Activated naive CD4-positive, alpha-beta T cell treated with anti-CD3 and anti-CD28 coated beads, Interleukin-2, amount 50 U/mL, for 24 hours (primary cell): ENCODE data around the gene INTS14.
A peak's percentile ranks its signal among the peaks of the same experiment; 100 is the strongest.
"Not testable (repeated sequence)": the region's sequence is repeated elsewhere in the genome, so short reads cannot be mapped to it uniquely, and the experiment has no call there.

Experiments used
- H3K27ac Mint-ChIP-seq: one replicate; pipeline ENCODE4 v1.8.0; 2021; ENCODE audit warnings: mild to moderate bottlenecking, mixed read lengths
- H3K27me3 Mint-ChIP-seq: one replicate; pipeline ENCODE4 v1.8.0; 2021; ENCODE audit warnings: mixed read lengths
- H3K36me3 Mint-ChIP-seq: one replicate; pipeline ENCODE4 v1.8.0; 2021; ENCODE audit warnings: mixed read lengths
- H3K4me1 Mint-ChIP-seq: one replicate; pipeline ENCODE4 v1.8.0; 2021; ENCODE audit warnings: mixed read lengths
- H3K4me3 Mint-ChIP-seq: one replicate; pipeline ENCODE4 v1.8.0; 2021; ENCODE audit warnings: mild to moderate bottlenecking, mixed read lengths
- H3K9me3 Mint-ChIP-seq: one replicate; pipeline ENCODE4 v1.8.0; 2021; ENCODE audit warnings: mixed read lengths

The INTS14 gene

GRCh38 chr15:65639509-65639908 lies 28.6 kb upstream of the INTS14 start:
- H3K27ac Mint-ChIP-seq = no peak overlapping the region
- H3K9me3 Mint-ChIP-seq = no peaks in the 10 kb centered on the region
- H3K4me1 Mint-ChIP-seq = peaks cover 7% of the 10 kb centered on the region
- H3K27me3 Mint-ChIP-seq = no peaks in the 10 kb centered on the region
- no peaks in the 10 kb centered on the region for H3K36me3 Mint-ChIP-seq
- H3K4me3 Mint-ChIP-seq = no peak overlapping the region

- H3K4me1 Mint-ChIP-seq = peaks cover 7% of the 10 kb centered on the region
- no peaks in the 10 kb centered on the region for H3K36me3 Mint-ChIP-seq
- H3K4me3 Mint-ChIP-seq = no peak overlapping the region
- H3K9me3 Mint-ChIP-seq = no peaks in the 10 kb centered on the region
- H3K27me3 Mint-ChIP-seq = no peaks in the 10 kb centered on the region
- H3K27ac Mint-ChIP-seq = no peak overlapping the region
Observed at GRCh38 chr15:65638681-65639089, 27.8 kb upstream of the INTS14 start.

- Mint-ChIP-seq H3K9me3 (no peaks in the 10 kb centered on the region), H3K36me3 (no peaks in the 10 kb centered on the region), H3K27ac (no peak overlapping the region), H3K4me1 (peaks cover 7% of the 10 kb centered on the region), H3K27me3 (no peaks in the 10 kb centered on the region), H3K4me3 (no peak overlapping the region)
Observed at GRCh38 chr15:65638109-65638508, 27.2 kb upstream of the INTS14 start.

GRCh38 chr15:65634356-65634755 lies 23.4 kb upstream of the INTS14 start:
- Mint-ChIP-seq H3K36me3 (peaks cover 4% of the 10 kb centered on the region), H3K4me1 (peaks cover 7% of the 10 kb centered on the region), H3K9me3 (no peaks in the 10 kb centered on the region), H3K27me3 (no peaks in the 10 kb centered on the region), H3K4me3 (no peak overlapping the region), H3K27ac (no peak overlapping the region)

- H3K27me3 Mint-ChIP-seq = no peaks in the 10 kb centered on the region
- H3K27ac Mint-ChIP-seq = no peak overlapping the region
- no peaks in the 10 kb centered on the region for H3K9me3 Mint-ChIP-seq
- no peak overlapping the region for H3K4me3 Mint-ChIP-seq
- peaks cover 5% of the 10 kb centered on the region for H3K36me3 Mint-ChIP-seq
- H3K4me1 Mint-ChIP-seq = peaks cover 5% of the 10 kb centered on the region
Observed at GRCh38 chr15:65633752-65634151, 22.8 kb upstream of the INTS14 start.

- Mint-ChIP-seq H3K4me3 (no peak overlapping the region), H3K27me3 (no peaks in the 10 kb centered on the region), H3K27ac (no peak overlapping the region), H3K4me1 (no peaks in the 10 kb centered on the region), H3K9me3 (no peaks in the 10 kb centered on the region), H3K36me3 (peaks cover 5% of the 10 kb centered on the region)
Observed at GRCh38 chr15:65632780-65633375, 21.9 kb upstream of the INTS14 start.

- no peaks in the 10 kb centered on the region for H3K27me3 Mint-ChIP-seq
- H3K4me3 Mint-ChIP-seq = no peak overlapping the region
- H3K27ac Mint-ChIP-seq = no peak overlapping the region
- no peaks in the 10 kb centered on the region for H3K9me3 Mint-ChIP-seq
- H3K4me1 Mint-ChIP-seq = no peaks in the 10 kb centered on the region
- peaks cover 5% of the 10 kb centered on the region for H3K36me3 Mint-ChIP-seq
Observed at GRCh38 chr15:65631503-65631902, 20.6 kb upstream of the INTS14 start.

- Mint-ChIP-seq H3K4me3 (no peak overlapping the region), H3K36me3 (peaks cover 9% of the 10 kb centered on the region), H3K27me3 (no peaks in the 10 kb centered on the region), H3K27ac (no peak overlapping the region), H3K9me3 (no peaks in the 10 kb centered on the region), H3K4me1 (no peaks in the 10 kb centered on the region)
Observed at GRCh38 chr15:65630760-65631159, 19.8 kb upstream of the INTS14 start.

- peaks cover 14% of the 10 kb centered on the region for H3K36me3 Mint-ChIP-seq
Observed at GRCh38 chr15:65629548-65629947, 18.6 kb upstream of the INTS14 start.

GRCh38 chr15:65626856-65627255 lies 15.9 kb upstream of the INTS14 start:
- H3K4me3 Mint-ChIP-seq = no peak overlapping the region
- no peaks in the 10 kb centered on the region for H3K27me3 Mint-ChIP-seq
- H3K4me1 Mint-ChIP-seq = no peaks in the 10 kb centered on the region
- no peak overlapping the region for H3K27ac Mint-ChIP-seq
- H3K9me3 Mint-ChIP-seq = no peaks in the 10 kb centered on the region
- peaks cover 11% of the 10 kb centered on the region for H3K36me3 Mint-ChIP-seq

More at GRCh38 chr15:65629548-65629947, 18.6 kb upstream of the INTS14 start:
- Mint-ChIP-seq H3K4me1 (no peaks in the 10 kb centered on the region), H3K9me3 (no peaks in the 10 kb centered on the region), H3K27me3 (no peaks in the 10 kb centered on the region), H3K27ac (no peak overlapping the region), H3K4me3 (no peak overlapping the region)

- Mint-ChIP-seq H3K4me1 (no peaks in the 10 kb centered on the region), H3K4me3 (no peak overlapping the region), H3K27me3 (no peaks in the 10 kb centered on the region), H3K36me3 (peaks cover 10% of the 10 kb centered on the region), H3K27ac (no peak overlapping the region), H3K9me3 (no peaks in the 10 kb centered on the region)
Observed at GRCh38 chr15:65623103-65623502, 12.2 kb upstream of the INTS14 start.

GRCh38 chr15:65621638-65622037 lies 10.7 kb upstream of the INTS14 start, which contains the start of gene SLC24A1:
SLC24A1 (plus strand) TSS chr15:65621938; CDS start chr15:65624081, 2,143 bp downstream.
- no peaks in the 10 kb centered on the region for H3K9me3 Mint-ChIP-seq
- no peaks in the 10 kb centered on the region for H3K4me1 Mint-ChIP-seq
- peaks cover 10% of the 10 kb centered on the region for H3K36me3 Mint-ChIP-seq
- no peak within 1 kb of the TSS for H3K4me3 Mint-ChIP-seq
- no peaks in the 10 kb centered on the region for H3K27me3 Mint-ChIP-seq
- H3K27ac Mint-ChIP-seq = no peak within 1 kb of the TSS

- Mint-ChIP-seq H3K4me1 (no peaks in the 10 kb centered on the region), H3K4me3 (no peak overlapping the region), H3K27ac (no peak overlapping the region), H3K36me3 (peaks cover 6% of the 10 kb centered on the region), H3K27me3 (no peaks in the 10 kb centered on the region), H3K9me3 (no peaks in the 10 kb centered on the region)
Observed at GRCh38 chr15:65620833-65621232, 9.9 kb upstream of the INTS14 start.

- no peaks in the 10 kb centered on the region for H3K4me1 Mint-ChIP-seq
- peaks cover 2% of the 10 kb centered on the region for H3K36me3 Mint-ChIP-seq
- no peak overlapping the region for H3K4me3 Mint-ChIP-seq
- no peak overlapping the region for H3K27ac Mint-ChIP-seq
- no peaks in the 10 kb centered on the region for H3K27me3 Mint-ChIP-seq
- no peaks in the 10 kb centered on the region for H3K9me3 Mint-ChIP-seq
Observed at GRCh38 chr15:65619626-65620290, 8.8 kb upstream of the INTS14 start.

- H3K27ac Mint-ChIP-seq = no peak overlapping the region
- no peak overlapping the region for H3K4me3 Mint-ChIP-seq
- no peaks in the 10 kb centered on the region for H3K27me3 Mint-ChIP-seq
Observed at GRCh38 chr15:65618560-65619109, 7.7 kb upstream of the INTS14 start.

GRCh38 chr15:65615887-65616286 lies 5.0 kb upstream of the INTS14 start:
- Mint-ChIP-seq H3K27ac (peak overlapping the region; percentile 35), H3K4me1 (peaks cover 22% of the 10 kb centered on the region)
- H3K4me3 Mint-ChIP-seq, H3K9me3 Mint-ChIP-seq, H3K27me3 Mint-ChIP-seq, H3K36me3 Mint-ChIP-seq: not testable (repeated sequence)

More at GRCh38 chr15:65618560-65619109, 7.7 kb upstream of the INTS14 start:
- Mint-ChIP-seq H3K4me1 (peaks cover 3% of the 10 kb centered on the region), H3K9me3 (no peaks in the 10 kb centered on the region), H3K36me3 (peaks cover 2% of the 10 kb centered on the region)
